HG03575 (cell line): Measurements from ENCODE around the gene HRC.
"Not testable (repeated sequence)": the region's sequence is repeated elsewhere in the genome, so short reads cannot be mapped to it uniquely, and the experiment has no call there.

Experiments
- ATAC-seq: cut with Tn5 transposase; IDR thresholded peaks from one replicate; pipeline ENCODE4 v1.9.1; 2021; ENCODE audit not compliant: unreplicated experiment, insufficient number of reproducible peaks, low FRiP score; ENCODE audit errors: extremely low read depth

The HRC gene

DNA sequence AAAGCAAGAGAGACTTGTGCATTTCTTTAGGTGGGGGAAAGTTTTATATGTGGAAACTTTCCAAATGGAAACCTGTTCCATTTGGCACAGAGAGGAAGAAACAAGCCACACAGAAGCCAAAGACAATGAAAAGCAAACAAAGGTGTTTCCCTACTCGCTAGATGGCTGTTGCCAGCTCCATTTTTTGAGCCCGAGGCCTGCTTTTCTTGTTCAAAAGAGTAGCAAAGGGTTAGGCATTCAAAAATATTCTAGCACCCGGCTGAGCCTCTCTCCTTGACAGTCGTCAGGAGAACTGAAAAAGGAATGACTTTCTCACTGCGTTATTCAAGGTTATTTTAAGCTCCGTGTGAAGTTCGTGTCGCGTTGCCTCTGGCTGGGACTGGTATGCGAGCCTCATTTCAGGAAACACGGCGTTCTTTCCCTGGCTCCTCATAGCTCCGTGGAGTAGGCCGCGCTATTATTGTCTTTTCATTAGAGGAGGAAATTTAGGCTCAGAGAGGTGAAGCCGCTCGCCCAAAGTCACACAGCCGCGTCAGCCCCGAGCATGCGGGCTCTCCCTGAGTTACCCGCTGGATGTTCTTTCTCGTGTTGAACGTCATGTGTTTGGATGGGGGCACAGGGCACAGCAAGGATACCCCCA lies 10.0 kb upstream of the HRC start:
- no peak for ATAC-seq

DNA sequence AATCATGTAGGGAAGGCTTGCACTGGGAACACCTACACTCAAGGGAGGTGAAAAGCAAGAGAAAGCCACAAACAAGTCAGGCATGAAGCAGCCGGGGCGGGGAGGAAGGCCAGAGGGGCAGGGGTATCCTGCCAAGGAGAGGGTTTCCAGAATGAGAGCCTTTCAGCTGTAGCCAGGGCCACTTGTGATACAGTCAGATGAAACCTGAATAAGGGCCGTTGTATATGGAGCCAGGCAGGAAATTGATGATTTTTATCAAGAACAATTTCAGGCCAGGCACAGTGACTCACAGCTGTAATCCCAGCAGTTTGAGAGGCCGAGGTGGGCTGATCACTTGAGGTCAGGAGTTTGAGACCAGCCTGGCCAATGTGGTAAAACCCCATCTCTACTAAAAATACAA lies 6.8 kb upstream of the HRC start:
- ATAC-seq: no peak

DNA sequence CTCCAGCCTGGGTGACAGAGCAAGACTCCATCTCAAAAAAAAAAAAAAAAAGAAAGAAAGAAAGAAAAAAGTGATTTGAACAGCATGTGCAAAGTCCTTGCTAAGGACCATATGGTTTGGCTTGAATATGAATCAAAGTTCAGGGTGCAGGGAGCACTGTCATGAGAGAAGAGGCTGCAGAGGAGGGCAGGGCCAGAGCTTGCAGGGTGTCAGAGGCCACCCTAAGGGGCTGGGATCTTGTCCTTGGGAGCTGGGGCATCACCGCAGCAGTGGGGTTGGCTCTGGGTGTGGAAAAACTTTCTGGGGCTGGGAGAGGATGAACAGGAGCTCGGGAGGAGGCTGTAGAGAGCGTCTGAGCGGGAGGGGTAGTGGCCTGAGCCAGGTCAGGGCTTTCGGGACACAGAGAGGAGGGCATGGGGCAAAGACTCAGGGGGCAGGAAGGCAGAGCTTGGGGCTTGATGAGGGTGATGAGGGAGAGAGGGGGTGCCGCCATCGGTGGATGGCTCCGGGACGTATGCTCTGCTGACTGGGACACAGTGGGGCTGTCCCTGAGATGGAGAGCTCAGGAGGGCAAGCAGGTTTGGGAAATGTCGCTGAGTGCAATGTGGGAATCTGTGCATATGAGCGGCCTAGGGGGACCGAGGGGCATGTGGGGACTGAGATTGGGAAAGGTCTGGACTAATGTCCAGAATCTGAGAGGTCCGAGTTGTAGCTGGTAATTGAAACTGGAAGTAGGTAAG lies 5.4 kb upstream of the HRC start:
- ATAC-seq: no peak

DNA sequence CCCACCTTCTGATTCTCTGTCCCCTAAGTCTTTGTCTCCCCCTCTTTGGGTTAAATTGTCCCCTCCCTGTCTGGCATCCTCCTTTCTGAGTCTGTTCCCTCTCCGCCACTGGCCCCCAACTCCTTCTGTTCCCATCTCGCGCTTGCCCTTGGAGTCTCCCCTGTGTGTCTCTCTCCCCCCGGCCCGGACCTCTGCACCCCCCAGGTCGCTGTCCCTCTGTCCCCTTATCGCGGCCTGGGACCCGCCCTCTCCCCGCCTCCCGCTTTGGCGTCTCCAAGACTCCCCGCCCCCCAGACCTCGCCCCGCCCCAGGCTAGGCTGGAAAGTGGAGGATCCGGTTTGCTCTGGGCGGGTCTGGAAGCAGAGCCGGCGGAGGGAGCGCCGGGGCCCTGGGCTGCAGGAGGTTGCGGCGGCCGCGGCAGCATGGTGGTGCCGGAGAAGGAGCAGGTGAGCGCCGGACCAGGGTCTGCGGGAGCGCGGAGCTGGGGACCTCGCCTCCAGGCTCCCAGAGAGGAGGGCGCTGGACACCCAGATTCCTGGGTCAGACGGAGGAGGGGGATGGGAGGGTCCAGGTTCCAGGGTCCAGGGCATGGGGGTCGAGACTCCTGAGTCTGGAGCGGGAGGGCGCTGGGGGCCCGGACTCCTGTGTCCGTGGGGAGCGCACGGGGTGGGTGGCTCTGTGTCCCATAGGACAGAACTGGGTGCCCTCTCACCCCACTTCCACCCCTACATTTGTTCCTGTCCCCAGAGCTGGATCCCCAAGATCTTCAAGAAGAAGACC lies 2.4 kb upstream of the HRC start, which contains the start of gene TRPM4:
TSS of gene TRPM4 (plus strand) at position 348 of the 780 bp plus-strand sequence. CDS start at position 423, 75 bp downstream.
- ATAC-seq: no peak

DNA sequence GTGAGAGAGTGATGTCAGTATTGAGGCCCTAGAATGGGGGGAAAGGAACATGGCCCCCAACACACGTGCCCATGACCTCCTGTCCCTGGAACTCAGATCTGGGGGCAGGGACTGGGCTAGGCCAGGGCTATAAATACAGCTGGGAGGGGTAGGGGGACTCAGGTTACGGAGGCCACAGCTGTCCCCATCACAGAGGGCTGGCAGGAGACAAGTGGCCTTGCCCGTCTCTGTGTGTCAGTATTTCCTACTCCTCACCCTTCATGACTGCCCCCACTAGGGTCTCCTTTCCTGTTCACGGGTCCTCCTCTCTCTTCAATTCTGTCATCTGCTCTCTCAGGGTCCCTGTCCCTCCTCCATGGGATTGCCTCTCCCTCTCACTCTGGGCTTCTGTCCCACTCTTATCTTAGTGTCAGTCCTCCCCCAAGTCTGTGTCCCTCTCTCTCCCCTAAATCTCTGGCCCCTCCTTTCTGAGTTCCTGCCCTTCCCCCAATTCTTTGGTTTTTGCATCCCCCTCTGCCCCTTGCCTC lies 687 bp upstream of the HRC start:
- no peak for ATAC-seq

DNA sequence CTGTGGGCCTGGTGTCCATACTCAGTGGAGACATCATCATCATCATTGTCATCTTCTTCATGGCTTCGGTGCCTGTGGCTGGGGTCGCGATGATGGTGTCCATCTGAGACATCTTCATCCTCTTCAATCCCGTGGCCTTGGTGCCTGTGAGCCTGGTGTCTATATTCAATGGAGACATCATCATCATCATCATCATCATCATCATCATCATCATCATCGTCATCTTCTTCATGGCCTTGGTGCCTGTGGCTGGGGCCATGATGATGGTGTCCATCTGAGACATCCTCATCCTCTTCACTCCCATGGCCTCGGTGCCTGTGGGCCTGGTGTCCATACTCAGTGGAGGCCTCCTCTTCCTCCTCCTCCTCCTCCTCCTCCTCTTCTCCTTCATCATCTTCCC lies 917 bp downstream of the HRC start:
- ATAC-seq: no peak

DNA sequence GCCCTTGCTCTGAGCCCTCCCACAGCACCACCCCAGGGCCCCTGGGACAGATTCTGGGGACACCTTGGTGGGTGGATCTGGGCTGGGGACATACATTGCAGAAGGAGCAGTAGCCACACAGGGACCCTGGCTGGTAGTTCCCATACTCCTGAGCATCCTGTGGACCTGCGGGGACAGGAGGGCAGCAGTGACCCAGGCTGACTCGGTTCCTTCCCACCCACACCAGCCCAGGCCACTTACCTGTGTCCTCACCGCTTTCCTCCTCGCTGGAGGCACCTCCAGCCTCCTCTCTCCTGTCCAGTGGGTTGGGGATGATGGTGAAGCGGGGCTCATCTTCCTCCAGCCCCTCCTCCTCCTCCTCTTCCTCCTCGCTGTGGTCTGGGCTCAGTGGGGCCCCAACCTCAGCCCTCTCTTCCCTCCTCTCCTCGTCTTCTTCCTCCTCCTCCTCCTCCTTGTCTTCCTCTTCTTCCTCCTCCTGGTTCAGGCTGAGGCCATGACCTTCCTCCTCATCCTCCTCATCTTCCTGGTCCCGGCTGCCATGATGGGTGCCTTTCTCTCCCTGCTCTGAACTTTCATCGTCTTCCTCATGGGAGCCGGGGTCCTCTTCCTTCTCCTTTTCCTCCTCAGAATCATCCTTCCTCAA lies 1.9 kb downstream of the HRC start:
- no peak for ATAC-seq

DNA sequence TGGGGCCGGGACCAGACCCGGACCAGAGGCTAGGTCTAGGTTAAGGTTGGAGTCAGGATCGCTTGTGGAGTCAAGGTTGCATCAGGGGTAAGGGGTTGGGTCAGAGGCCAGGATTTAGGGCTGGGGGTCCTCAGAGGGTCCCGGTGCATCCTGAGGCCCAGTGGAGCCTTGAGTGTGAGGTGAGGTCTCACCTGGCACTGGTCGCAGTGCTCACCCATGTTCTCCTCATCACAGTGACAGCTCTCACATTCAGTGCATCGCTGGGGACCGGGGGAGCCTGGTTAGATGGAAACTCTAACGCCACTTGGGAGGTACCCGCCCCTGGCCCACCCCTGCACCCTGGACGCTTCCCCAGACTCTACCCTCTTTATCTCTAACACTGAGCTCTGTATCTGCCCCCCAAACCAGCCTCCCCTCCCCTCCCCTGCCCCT lies 3.1 kb downstream of the HRC start:
- no peak for ATAC-seq

DNA sequence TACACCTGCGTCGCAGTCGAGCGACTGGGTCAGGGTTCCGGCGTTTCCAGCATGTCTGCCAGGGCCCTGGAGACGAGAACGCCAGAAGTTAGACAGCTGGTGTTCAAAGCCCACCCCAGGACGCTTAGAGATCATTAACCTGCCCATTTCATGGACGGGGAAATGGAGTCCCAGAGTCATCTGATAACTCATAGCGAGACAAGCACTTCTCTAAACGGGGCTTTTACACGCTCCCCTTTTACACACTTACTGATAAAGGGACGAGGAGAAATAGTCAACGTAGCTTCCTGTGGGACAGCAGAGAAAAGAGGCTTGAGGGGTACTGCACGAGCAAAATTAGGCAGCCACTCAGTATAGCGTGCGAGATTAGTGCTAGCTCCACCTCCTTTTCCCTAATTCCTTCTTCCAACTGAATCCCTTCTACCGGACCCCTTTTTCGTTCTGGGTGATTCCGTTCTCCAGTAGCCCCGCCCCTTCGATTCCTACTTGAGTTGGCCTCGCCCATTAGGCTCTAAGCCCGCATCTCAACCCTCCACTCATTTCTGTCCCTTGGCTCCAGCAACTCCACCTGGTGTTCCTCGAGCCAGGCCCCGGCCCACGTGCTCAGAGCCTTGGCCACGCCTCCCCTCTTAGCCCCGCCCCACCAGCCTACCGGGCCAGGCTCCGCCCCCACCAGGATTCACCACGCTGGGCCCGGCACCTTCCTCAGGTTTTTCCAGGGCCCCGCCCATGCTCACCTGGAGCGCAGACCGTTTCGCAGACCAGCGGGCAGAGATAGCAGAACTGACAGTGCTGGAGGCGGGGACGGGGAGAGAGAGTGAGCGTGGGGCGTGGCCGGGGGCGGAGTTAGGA lies 3.7 kb downstream of the HRC start:
- ATAC-seq: no peak

DNA sequence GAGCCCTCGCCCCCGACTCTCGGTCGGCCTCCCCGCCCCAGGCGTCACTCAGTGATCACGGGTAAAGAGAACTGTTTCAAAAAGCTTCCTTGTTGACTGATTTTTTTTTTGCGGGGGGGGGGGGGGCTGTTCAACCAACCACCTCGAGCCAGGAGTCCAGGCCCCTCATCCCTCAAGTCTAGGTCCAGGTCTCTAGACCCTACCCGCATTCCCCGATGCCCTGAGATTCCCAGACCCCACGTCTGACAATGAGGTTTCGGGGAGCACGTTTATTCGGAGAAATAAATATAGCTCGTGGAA lies 4.3 kb downstream of the HRC start:
- ATAC-seq: no peak

DNA sequence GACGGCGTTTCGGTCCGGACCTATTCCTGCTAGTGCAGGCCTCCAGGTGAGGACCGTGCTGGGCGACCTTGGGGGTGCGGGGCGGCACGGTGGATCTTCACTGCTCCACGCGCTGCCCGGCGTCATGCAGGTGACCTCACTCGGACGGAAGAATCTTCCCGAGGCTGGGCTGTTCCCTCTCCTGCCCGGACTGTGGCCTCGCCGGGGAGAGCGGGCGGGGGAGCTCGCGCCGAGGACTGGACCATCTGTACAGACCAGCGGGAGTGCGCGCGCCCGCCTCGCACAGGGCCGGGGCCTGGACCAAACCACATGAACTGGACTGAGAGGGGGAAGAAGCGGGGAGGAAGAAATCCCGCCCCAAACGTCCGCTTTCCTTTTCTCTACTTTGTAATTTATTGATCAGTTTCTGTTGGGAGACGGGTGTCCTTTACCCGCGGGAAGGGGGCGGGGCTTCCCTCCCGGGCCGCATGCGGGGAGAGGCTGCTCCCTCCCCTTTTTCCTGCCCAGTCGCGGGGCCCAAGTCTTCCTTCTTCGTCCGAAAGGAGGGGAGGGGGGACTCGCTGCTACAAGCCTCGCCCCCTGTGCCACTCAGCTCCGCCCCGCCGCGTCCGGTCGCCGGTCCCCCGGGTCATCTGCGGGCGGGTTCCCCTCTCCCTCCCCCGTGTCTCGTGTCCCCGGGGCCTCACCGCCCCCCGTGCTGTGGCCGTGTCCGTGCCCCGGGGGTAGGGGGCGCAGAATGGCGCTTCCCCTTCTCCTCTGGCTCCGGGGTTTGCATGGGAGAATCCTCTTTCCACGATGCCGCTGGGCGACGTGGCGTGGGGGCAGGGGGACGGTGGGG lies 4.9 kb downstream of the HRC start:
- no peak for ATAC-seq

DNA sequence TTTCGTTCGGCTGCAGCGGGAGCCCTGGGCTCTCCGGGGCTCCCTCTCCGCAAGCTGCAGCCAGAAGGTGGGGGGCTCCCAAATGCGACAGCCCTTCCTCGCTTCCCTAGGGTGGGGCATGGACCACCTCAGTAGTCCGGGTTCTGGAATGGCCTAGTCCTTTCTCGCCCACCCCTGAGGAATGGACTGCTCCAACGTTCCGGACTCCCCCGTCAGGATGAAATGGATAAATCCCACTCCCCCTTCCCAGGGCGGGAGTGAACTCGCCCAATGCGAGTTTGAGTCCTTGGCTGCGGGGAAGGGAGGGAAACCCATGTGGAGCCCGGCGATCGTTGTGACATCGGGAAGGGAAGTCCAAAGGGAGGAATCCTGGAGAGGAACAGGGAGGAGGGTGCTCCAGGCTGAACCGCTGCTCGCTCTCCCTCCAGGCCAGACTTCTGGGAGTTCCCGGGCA lies 5.5 kb downstream of the HRC start:
- ATAC-seq: no peak

DNA sequence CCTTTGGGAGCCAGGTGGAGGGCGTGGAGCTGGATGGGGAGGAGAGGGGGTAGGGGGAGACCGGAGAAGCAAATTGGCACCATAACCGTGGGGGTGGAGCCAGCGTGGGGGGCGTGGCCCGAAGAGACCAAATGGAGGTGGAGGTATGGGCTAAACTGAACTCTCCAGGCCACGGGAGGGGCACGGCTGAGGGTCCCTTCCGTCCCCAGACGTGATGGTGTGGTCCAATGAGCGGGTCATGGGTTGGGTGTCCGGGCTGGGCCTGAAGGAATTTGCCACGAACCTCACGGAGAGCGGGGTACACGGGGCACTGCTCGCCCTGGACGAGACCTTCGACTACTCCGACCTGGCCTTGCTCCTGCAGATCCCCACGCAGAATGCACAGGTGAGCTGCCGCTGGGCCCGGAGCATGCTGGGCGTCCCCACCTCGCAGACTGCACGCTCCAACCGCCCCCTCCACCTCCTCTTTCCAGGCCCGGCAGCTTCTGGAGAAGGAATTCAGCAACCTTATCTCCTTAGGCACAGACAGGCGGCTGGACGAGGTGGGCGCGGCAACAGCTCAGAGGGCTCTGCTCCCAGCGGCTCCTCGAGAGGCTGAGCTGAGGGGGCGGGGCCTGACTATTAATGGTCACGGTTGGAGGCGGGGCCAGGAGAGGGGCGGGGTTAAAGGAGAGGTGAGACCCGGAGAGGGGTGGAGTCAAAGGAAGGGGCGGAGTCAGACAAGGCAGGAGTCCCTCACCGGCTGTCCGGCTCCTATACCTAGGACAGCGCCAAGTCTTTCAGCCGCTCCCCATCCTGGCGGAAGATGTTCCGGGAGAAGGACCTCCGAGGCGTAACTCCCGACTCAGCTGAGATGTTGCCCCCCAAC lies 6.2 kb downstream of the HRC start:
- ATAC-seq: no peak

DNA sequence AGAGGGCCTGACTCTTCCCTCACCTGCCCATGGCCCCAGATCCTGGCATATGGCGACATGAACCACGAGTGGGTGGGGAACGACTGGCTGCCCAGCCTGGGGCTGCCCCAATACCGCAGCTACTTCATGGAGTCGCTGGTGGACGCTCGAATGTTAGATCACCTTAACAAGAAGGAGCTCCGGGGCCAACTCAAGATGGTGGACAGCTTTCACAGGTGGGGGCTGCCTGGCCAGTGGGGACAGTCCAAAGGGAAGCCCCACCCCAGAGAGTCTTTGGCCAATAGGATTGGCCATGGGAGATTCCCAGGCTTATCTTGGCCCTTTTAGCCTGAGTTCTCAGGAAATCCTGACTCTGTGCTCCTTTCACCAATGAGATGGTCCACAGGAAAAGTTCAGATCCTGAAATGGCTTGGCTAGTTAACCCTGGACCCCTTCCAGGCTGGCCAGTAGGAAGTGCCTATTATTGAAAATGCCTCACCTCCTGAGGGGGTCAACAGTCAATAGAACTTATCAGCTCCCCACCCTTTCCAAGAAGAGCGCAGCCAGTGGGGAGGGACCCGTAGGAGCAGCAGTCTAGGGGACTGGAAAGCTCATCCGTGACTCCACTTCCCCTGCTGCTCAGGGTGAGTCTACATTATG lies 7.0 kb downstream of the HRC start:
- no peak for ATAC-seq

DNA sequence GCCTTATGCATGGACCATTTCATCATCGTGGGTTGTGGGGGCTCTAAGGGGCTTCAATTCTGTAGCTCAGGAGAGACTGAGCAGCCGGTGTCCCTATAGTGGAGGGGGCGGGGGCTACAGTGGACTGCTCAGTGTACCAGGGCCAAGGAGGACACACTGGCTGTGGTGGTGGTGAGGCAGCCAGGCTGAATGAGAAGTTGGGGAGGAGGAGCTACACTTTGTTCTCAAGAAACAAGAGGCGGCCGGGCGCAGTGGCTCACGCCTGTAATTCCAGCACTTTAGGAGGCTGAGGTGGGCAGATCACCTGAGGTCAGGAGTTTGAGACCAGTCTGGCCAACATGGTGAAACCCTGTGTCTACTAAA lies 8.8 kb downstream of the HRC start:
- ATAC-seq: not testable (repeated sequence)

DNA sequence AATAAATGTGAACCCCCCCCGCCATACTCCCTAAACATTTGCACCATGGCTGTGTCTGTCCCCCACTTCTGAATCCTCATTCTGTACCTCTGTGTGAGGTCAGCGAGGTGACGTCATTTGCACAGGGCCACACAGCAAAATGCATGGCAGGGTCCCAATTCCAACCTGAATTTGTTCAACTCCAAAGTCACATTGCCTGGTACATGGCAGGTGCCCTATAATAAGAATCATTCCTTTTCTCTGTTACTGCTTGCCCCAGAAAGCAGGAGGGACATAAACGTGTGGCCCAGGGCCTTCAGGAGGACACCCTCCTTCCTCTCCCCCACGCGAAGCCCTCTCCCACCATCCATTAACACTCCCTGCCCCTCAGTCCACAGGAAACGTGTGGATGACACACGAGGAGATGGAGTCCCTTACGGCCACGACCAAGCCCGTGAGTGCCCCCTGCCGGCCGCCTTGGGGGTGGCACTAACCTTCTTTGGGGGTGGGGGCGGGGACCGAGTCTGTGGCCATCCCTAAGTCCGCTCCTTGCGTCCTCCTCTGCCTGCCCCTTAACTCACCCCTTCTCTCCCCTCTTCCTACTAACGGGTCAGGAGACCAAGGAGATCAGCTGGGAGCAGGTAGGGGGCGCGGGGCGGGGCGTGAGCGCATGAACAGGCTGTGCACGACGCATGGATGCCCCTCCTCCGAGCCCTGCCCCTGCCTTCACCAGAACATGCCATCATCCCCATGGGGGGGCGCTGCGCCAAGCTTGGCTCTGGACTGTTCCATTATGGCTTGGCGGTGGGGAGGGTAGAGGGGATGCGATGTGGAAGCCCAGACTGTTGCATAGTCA lies 9.4 kb downstream of the HRC start:
- no peak for ATAC-seq
